ENCODE data around the gene LILRB4. TPM values are rescaled to one million over a fixed set of nuclear protein-coding genes. Genes with fewer than 3 reads are reported as not detected.
"Not testable (repeated sequence)": the region's sequence is repeated elsewhere in the genome, so short reads cannot be mapped to it uniquely, and the experiment has no call there.

LILRB4 gene
- 0.48 TPM for total RNA-seq

- no peak for ATAC-seq
These were observed at the start of gene LILRB4 for GRCh38 chr19:54662730-54663129. LILRB4 (plus strand) TSS chr19:54662985; CDS start chr19:54663034, 49 bp downstream.

- ATAC-seq: no peak
These were observed 48.1 kb upstream of the LILRB4 start for GRCh38 chr19:54614726-54615125.

- ATAC-seq: no peak
These were observed 46.7 kb upstream of the LILRB4 start for GRCh38 chr19:54616057-54616456.

GRCh38 chr19:54616821-54617560 lies 45.8 kb upstream of the LILRB4 start:
- no peak for ATAC-seq

GRCh38 chr19:54620464-54620863 lies 42.3 kb upstream of the LILRB4 start:
- no peak for ATAC-seq

GRCh38 chr19:54622431-54622830 lies 40.4 kb upstream of the LILRB4 start:
- no peak for ATAC-seq

- ATAC-seq: peak; percentile 42
These were observed 38.6 kb upstream of the LILRB4 start for GRCh38 chr19:54624234-54624633.

GRCh38 chr19:54624934-54625730 lies 37.7 kb upstream of the LILRB4 start:
- ATAC-seq: peak; percentile 54

GRCh38 chr19:54626757-54627156 lies 36.0 kb upstream of the LILRB4 start:
- no peak for ATAC-seq

- ATAC-seq: not testable (repeated sequence)
These were observed 34.9 kb upstream of the LILRB4 start for GRCh38 chr19:54627912-54628311.

- not testable (repeated sequence) for ATAC-seq
These were observed 32.5 kb upstream of the LILRB4 start, which contains the start of gene LILRB1 for GRCh38 chr19:54630262-54630661. LILRB1 (plus strand) TSS chr19:54630484; CDS start chr19:54631074, 590 bp downstream.

GRCh38 chr19:54630782-54631181 lies 32.0 kb upstream of the LILRB4 start:
- no peak for ATAC-seq

- not testable (repeated sequence) for ATAC-seq
These were observed 31.1 kb upstream of the LILRB4 start for GRCh38 chr19:54631489-54632337.

GRCh38 chr19:54632517-54632916 lies 30.3 kb upstream of the LILRB4 start:
- ATAC-seq: not testable (repeated sequence)

GRCh38 chr19:54633401-54633800 lies 29.4 kb upstream of the LILRB4 start:
- ATAC-seq: no peak

GRCh38 chr19:54636081-54636480 lies 26.7 kb upstream of the LILRB4 start:
- ATAC-seq: not testable (repeated sequence)

GRCh38 chr19:54638683-54639082 lies 24.1 kb upstream of the LILRB4 start:
- ATAC-seq: no peak

- ATAC-seq: not testable (repeated sequence)
These were observed 19.8 kb upstream of the LILRB4 start for GRCh38 chr19:54642953-54643352.

- not testable (repeated sequence) for ATAC-seq
These were observed 19.2 kb upstream of the LILRB4 start for GRCh38 chr19:54643583-54643982.

GRCh38 chr19:54644056-54644455 lies 18.7 kb upstream of the LILRB4 start:
- ATAC-seq: no peak

- ATAC-seq: no peak
These were observed 16.4 kb upstream of the LILRB4 start for GRCh38 chr19:54646331-54646841.

GRCh38 chr19:54648129-54648528 lies 14.7 kb upstream of the LILRB4 start:
- no peak for ATAC-seq

All from esophagus mucosa (tissue), 1 donor.